Neural progenitor cell (in vitro differentiated cells): ENCODE measurements around the gene MAP6. TPM values are rescaled to one million over a fixed set of nuclear protein-coding genes. Genes with fewer than 3 reads are reported as not detected.
A peak's percentile ranks its signal among the peaks of the same experiment; 100 is the strongest.

Experiments used
- DNase-seq: peaks from one replicate; pipeline ENCODE4 v3.0.0-alpha.2; 2016; ENCODE audit warnings: low spot score
- H2AFZ ChIP-seq: fragments of 200-600 bp; sonication (generic); replicated peaks from 2 replicates; pipeline ENCODE4 v1.6.1; 2016; ENCODE audit warnings: antibody characterized with exemption
- H3F3A ChIP-seq: fragments of 200-600 bp; sonication (generic); 2 replicates; pipeline ENCODE4 v1.6.1; 2016; ENCODE audit warnings: antibody characterized with exemption, low read depth
- H3K27ac ChIP-seq: fragments of 200-600 bp; sonication (generic); 2 replicates; pipeline ENCODE4 v1.5.1; 2016; ENCODE audit warnings: mild to moderate bottlenecking
- H3K27me3 ChIP-seq: fragments of 200-600 bp; sonication (generic); 2 replicates; pipeline ENCODE4 v1.6.1; 2016; ENCODE audit warnings: mild to moderate bottlenecking, moderate library complexity
- H3K36me3 ChIP-seq: fragments of 200-600 bp; sonication (generic); 2 replicates; pipeline ENCODE4 v1.5.1; 2016
- H3K4me1 ChIP-seq: fragments of 200-600 bp; sonication (generic); 2 replicates; pipeline ENCODE4 v1.6.1; 2016; ENCODE audit warnings: mixed run types
- H3K4me2 ChIP-seq: fragments of 200-600 bp; sonication (generic); 2 replicates; pipeline ENCODE4 v1.6.1; 2016
- H3K4me3 ChIP-seq: fragments of 200-600 bp; sonication (generic); 2 replicates; pipeline ENCODE4 v1.5.1; 2016
- H3K79me2 ChIP-seq: fragments of 200-600 bp; sonication (generic); 2 replicates; pipeline ENCODE4 v1.6.1; 2016; ENCODE audit warnings: low read depth
- H3K9ac ChIP-seq: fragments of 200-600 bp; sonication (generic); 2 replicates; pipeline ENCODE4 v1.6.1; 2016
- H3K9me3 ChIP-seq: fragments of 200-600 bp; sonication (generic); 2 replicates; pipeline ENCODE4 v1.5.1; 2016; ENCODE audit warnings: low read depth
- H4K20me1 ChIP-seq: fragments of 200-600 bp; sonication (generic); 2 replicates; pipeline ENCODE4 v1.6.1; 2016; ENCODE audit warnings: low read depth
- H3K27ac Mint-ChIP-seq: 3 replicates; pipeline ENCODE4 v1.8.0; 2021; ENCODE audit warnings: mixed read lengths
- H3K27me3 Mint-ChIP-seq: 2 replicates; pipeline ENCODE4 v1.8.0; 2022; ENCODE audit warnings: low read depth, mild to moderate bottlenecking, inconsistent platforms, moderate library complexity, mixed read lengths; ENCODE audit not compliant: insufficient read depth
- H3K36me3 Mint-ChIP-seq: 3 replicates; pipeline ENCODE4 v1.8.0; 2021; ENCODE audit warnings: mixed read lengths
- H3K4me1 Mint-ChIP-seq: 3 replicates; pipeline ENCODE4 v1.8.0; 2021; ENCODE audit warnings: mixed read lengths
- H3K4me3 Mint-ChIP-seq: 3 replicates; pipeline ENCODE4 v1.8.0; 2021; ENCODE audit warnings: mild to moderate bottlenecking, moderate library complexity, mixed read lengths
- H3K9me3 Mint-ChIP-seq: 3 replicates; pipeline ENCODE4 v1.8.0; 2020; ENCODE audit warnings: mixed read lengths
- CTCF ChIP-seq: fragments of 200-600 bp; sonication (generic); IDR thresholded peaks from 2 replicates; pipeline ENCODE4 v1.5.1; 2017; ENCODE audit warnings: antibody characterized with exemption, mild to moderate bottlenecking
- EZH2 ChIP-seq: fragments of 200-600 bp; sonication (generic); IDR thresholded peaks from 2 replicates; pipeline ENCODE4 v1.6.1; 2017; ENCODE audit warnings: antibody characterized with exemption, mild to moderate bottlenecking, moderate library complexity
- EZH2phosphoT487 ChIP-seq: fragments of 200-600 bp; sonication (generic); IDR thresholded peaks from 2 replicates; pipeline ENCODE4 v1.6.1; 2017; ENCODE audit warnings: antibody characterized with exemption
- total RNA-seq: library from RNA; depleted of rRNA; stranded (reverse); fragments of >200 nt; gene quantifications from 2 replicates; pipeline ENCODE4 v1.2.3, GENCODE V29; 2015; ENCODE audit warnings: low replicate concordance

MAP6 gene
- total RNA-seq, 1 donor from 2014 or later = 9.9 TPM

GRCh38 chr11:75567971-75568370, 100.9 kb downstream of the MAP6 start:
- no peak for DNase-seq
- no peak overlapping the region for H3K27ac Mint-ChIP-seq
- H3K27ac ChIP-seq = no peak overlapping the region
- no peaks in the 10 kb centered on the region for H3K9me3 Mint-ChIP-seq
- H3K79me2 ChIP-seq = peaks cover 71% of the 10 kb centered on the region
- peaks cover 28% of the 10 kb centered on the region for H3K36me3 Mint-ChIP-seq
- H3K9ac ChIP-seq = no peak overlapping the region
- no peaks in the 10 kb centered on the region for H3K27me3 ChIP-seq
- peaks cover 23% of the 10 kb centered on the region for H3K4me1 ChIP-seq
- H2AFZ ChIP-seq = no peak overlapping the region
- peaks cover 31% of the 10 kb centered on the region for H3F3A ChIP-seq
- H3K4me2 ChIP-seq = no peak overlapping the region
- H3K4me1 Mint-ChIP-seq = peaks cover 27% of the 10 kb centered on the region
- H3K9me3 ChIP-seq = no peaks in the 10 kb centered on the region
- TF ChIP-seq CTCF (no peak), EZH2 (no peak), EZH2phosphoT487 (no peak)
- peaks cover 3% of the 10 kb centered on the region for H3K27me3 Mint-ChIP-seq
- H3K4me3 Mint-ChIP-seq = no peak overlapping the region
- peaks cover 51% of the 10 kb centered on the region for H4K20me1 ChIP-seq
- no peaks in the 10 kb centered on the region for H3K36me3 ChIP-seq
- H3K4me3 ChIP-seq = no peak overlapping the region

GRCh38 chr11:75566763-75567279, 102.0 kb downstream of the MAP6 start:
- Histone ChIP-seq H3K9ac (no peak overlapping the region), H2AFZ (no peak overlapping the region), H3K27ac (no peak overlapping the region), H3K9me3 (no peaks in the 10 kb centered on the region), H4K20me1 (peaks cover 51% of the 10 kb centered on the region), H3K4me1 (peaks cover 24% of the 10 kb centered on the region), H3K36me3 (no peaks in the 10 kb centered on the region), H3K79me2 (peaks cover 81% of the 10 kb centered on the region), H3K4me3 (no peak overlapping the region), H3F3A (peaks cover 37% of the 10 kb centered on the region), H3K27me3 (no peaks in the 10 kb centered on the region), H3K4me2 (no peak overlapping the region)
- peaks cover 2% of the 10 kb centered on the region for H3K27me3 Mint-ChIP-seq
- H3K27ac Mint-ChIP-seq = no peak overlapping the region
- no peak overlapping the region for H3K4me3 Mint-ChIP-seq
- H3K36me3 Mint-ChIP-seq = peaks cover 22% of the 10 kb centered on the region
- no peak for DNase-seq
- no peaks in the 10 kb centered on the region for H3K9me3 Mint-ChIP-seq
- TF ChIP-seq EZH2 (no peak), EZH2phosphoT487 (no peak), CTCF (no peak)
- H3K4me1 Mint-ChIP-seq = peaks cover 33% of the 10 kb centered on the region

GRCh38 chr11:75565916-75566762, 102.7 kb downstream of the MAP6 start:
- Histone ChIP-seq H3K4me3 (no peak overlapping the region), H3K79me2 (peaks cover 81% of the 10 kb centered on the region), H3K27me3 (no peaks in the 10 kb centered on the region), H3K4me1 (peaks cover 27% of the 10 kb centered on the region), H3K36me3 (no peaks in the 10 kb centered on the region), H3K9ac (no peak overlapping the region), H3K9me3 (no peaks in the 10 kb centered on the region), H3F3A (peaks cover 41% of the 10 kb centered on the region), H4K20me1 (peaks cover 51% of the 10 kb centered on the region), H3K4me2 (peak overlapping the region; percentile 94), H3K27ac (no peak overlapping the region), H2AFZ (no peak overlapping the region)
- H3K27me3 Mint-ChIP-seq = peaks cover 6% of the 10 kb centered on the region
- H3K9me3 Mint-ChIP-seq = no peaks in the 10 kb centered on the region
- peaks cover 22% of the 10 kb centered on the region for H3K36me3 Mint-ChIP-seq
- no peak overlapping the region for H3K4me3 Mint-ChIP-seq
- H3K27ac Mint-ChIP-seq = peak overlapping the region; percentile 67
- peaks cover 38% of the 10 kb centered on the region for H3K4me1 Mint-ChIP-seq
- no peak for TF ChIP-seq EZH2
- no peak for TF ChIP-seq CTCF
- no peak for TF ChIP-seq EZH2phosphoT487
- no peak for DNase-seq
